Upper lobe of left lung (tissue), 6 donors: ENCODE measurements around the gene NR1H2. TPM values are rescaled to one million over a fixed set of nuclear protein-coding genes. Genes with fewer than 3 reads are reported as not detected.

Experiments
- ATAC-seq, 2 donors: fragments of 200-7000 bp; cut with Tn5 transposase; one replicate each; pipeline ENCODE4 v1.9.1; 2022; ENCODE audit warnings: mild to moderate bottlenecking in 2 of 2, moderate library complexity in 2 of 2; ENCODE audit not compliant: low FRiP score in 2 of 2
- DNase-seq, 2 donors: peaks; one replicate each; pipeline ENCODE4 v3.0.0-alpha.2; 2019 to 2020
- H3K27ac ChIP-seq, 4 donors: fragments of 200-600 bp; sonication (generic); one replicate each; pipeline ENCODE4 v1.5.1; 2016 to 2019
- H3K27me3 ChIP-seq, 4 donors: fragments of 200-600 bp; sonication (generic); one replicate each; pipeline ENCODE4 v1.5.1; 2017 to 2019
- H3K36me3 ChIP-seq, 4 donors: fragments of 200-600 bp; sonication (generic); one replicate each; pipeline ENCODE4 v1.5.1; 2016 to 2019
- H3K4me1 ChIP-seq, 4 donors: fragments of 200-600 bp; sonication (generic); one replicate each; pipeline ENCODE4 v1.5.1; 2018 to 2019
- H3K4me3 ChIP-seq, 4 donors: fragments of 200-600 bp; sonication (generic); one replicate each; pipeline ENCODE4 v1.5.1; 2017 to 2019; ENCODE audit warnings: mild to moderate bottlenecking in 2 of 4, moderate library complexity in 1 of 4
- H3K9me3 ChIP-seq, 4 donors: fragments of 200-600 bp; sonication (generic); one replicate each; pipeline ENCODE4 v1.5.1; 2018 to 2019
- CTCF ChIP-seq, 6 experiments: fragments of 450-650 bp in 4 of 6; fragments of 200-600 bp in 2 of 6; sonication (generic) in 2 of 6; IDR thresholded peaks; one replicate each; pipeline ENCODE4 v1.5.1; 2016 to 2019; ENCODE audit warnings: antibody characterized with exemption in 6 of 6
- EP300 ChIP-seq, 4 donors: sonication (generic); formaldehyde crosslinking; IDR thresholded peaks; one replicate each; pipeline ENCODE4 v1.5.1; 2017; ENCODE audit warnings: antibody characterized with exemption in 4 of 4, control low read depth in 2 of 4
- POLR2A ChIP-seq, 4 donors: fragments of 450-650 bp; IDR thresholded peaks; one replicate each; pipeline ENCODE4 v1.5.1; 2016 to 2017; ENCODE audit warnings: antibody characterized with exemption in 4 of 4, mild to moderate bottlenecking in 2 of 4
- POLR2AphosphoS5 ChIP-seq, 2 donors: sonication (generic); formaldehyde crosslinking; IDR thresholded peaks; one replicate each; pipeline ENCODE4 v1.5.1; 2017; ENCODE audit warnings: antibody characterized with exemption in 2 of 2
- WGBS, 2 donors: methylation state at CpG; one replicate each; pipeline ENCODE4 v1.1.5; 2017 to 2018; 5-methylcytosine and 5-hydroxymethylcytosine counted together
- total RNA-seq, 6 donors: library from RNA; depleted of rRNA in 4 of 6; stranded (reverse); fragments of >200 nt in 4 of 6; gene quantifications; one replicate each; pipeline versions ENCODE4 v1.1.0 to v1.2.1, GENCODE V29; 2016 to 2021
- donor health status: DM: no; HTN: no; CAD: no; lungs with moderate emphysema.
- donor health status: DM: no; HTN: yes; CAD: no; lungs with severe emphysema.

The NR1H2 gene
- total RNA-seq, 6 donors from 2014 or later = 98.3 to 170 (median 123) TPM

- Histone ChIP-seq H3K27ac (no peak overlapping the region), H3K4me1 (peaks cover 0 to 9% (median 3%) of the 10 kb centered on the region in 4 donors), H3K4me3 (no peak overlapping the region), H3K27me3 (peaks cover 0 to 12% (median 5%) of the 10 kb centered on the region in 4 donors), H3K9me3 (no peaks in the 10 kb centered on the region), H3K36me3 (no peaks in the 10 kb centered on the region)
- TF ChIP-seq EP300 (IDR thresholded peaks at IDR 0.05) (no peak), POLR2A (IDR thresholded peaks at IDR 0.05) (no peak), CTCF (IDR thresholded peaks at IDR 0.05) (no peak), POLR2AphosphoS5 (IDR thresholded peaks at IDR 0.05) (no peak)
- no peak for ATAC-seq
- no peak for DNase-seq
- 78 to 79% methylated on average over 3 of the region's 3 CpGs for WGBS, 2 donors
Observed at GRCh38 chr19:50420808-50421207, 44.6 kb downstream of the NR1H2 start.

- 84 to 91% methylated on average over 17 to 18 of the region's 18 CpGs for WGBS, 2 donors
- Histone ChIP-seq H3K9me3 (no peaks in the 10 kb centered on the region), H3K4me3 (no peak overlapping the region), H3K27me3 (peaks cover 0 to 12% (median 5%) of the 10 kb centered on the region in 4 donors), H3K36me3 (no peaks in the 10 kb centered on the region), H3K4me1 (peaks cover 2 to 6% (median 4%) of the 10 kb centered on the region in 4 donors), H3K27ac (no peak overlapping the region)
- no peak for TF ChIP-seq EP300 (IDR thresholded peaks at IDR 0.05)
- TF ChIP-seq POLR2A (IDR thresholded peaks at IDR 0.05) = no peak
- TF ChIP-seq POLR2AphosphoS5 (IDR thresholded peaks at IDR 0.05) = no peak
- TF ChIP-seq CTCF (IDR thresholded peaks at IDR 0.05) = no peak
- no peak for ATAC-seq
- DNase-seq = peak in 1 of 2 donors; percentile 63
Observed at GRCh38 chr19:50422397-50423278, 46.4 kb downstream of the NR1H2 start.

GRCh38 chr19:50423279-50424113 is 47.2 kb downstream of the NR1H2 start:
- TF ChIP-seq POLR2A (IDR thresholded peaks at IDR 0.05) (no peak), EP300 (IDR thresholded peaks at IDR 0.05) (no peak), POLR2AphosphoS5 (IDR thresholded peaks at IDR 0.05) (no peak), CTCF (IDR thresholded peaks at IDR 0.05) (no peak)
- no peaks in the 10 kb centered on the region for H3K9me3 ChIP-seq
- peak in 1 of 2 donors; percentile 39 for DNase-seq

GRCh38 chr19:50425581-50425980 is 49.3 kb downstream of the NR1H2 start:
- TF ChIP-seq CTCF (IDR thresholded peaks at IDR 0.05) (no peak), POLR2AphosphoS5 (IDR thresholded peaks at IDR 0.05) (no peak), EP300 (IDR thresholded peaks at IDR 0.05) (no peak), POLR2A (IDR thresholded peaks at IDR 0.05) (no peak)
- no peak overlapping the region for H3K27ac ChIP-seq
- no peaks in the 10 kb centered on the region for H3K27me3 ChIP-seq
- no peaks in the 10 kb centered on the region for H3K36me3 ChIP-seq
- ATAC-seq (no peak), DNase-seq (no peak)
- 74 to 84% methylated on average over 7 of the region's 7 CpGs for WGBS, 2 donors
- H3K9me3 ChIP-seq = no peaks in the 10 kb centered on the region
- no peak overlapping the region for H3K4me3 ChIP-seq
- peaks cover 0 to 12% (median 5%) of the 10 kb centered on the region in 4 donors for H3K4me1 ChIP-seq

More at GRCh38 chr19:50423279-50424113, 47.2 kb downstream of the NR1H2 start:
- no peak overlapping the region for H3K27ac ChIP-seq
- H3K4me3 ChIP-seq = no peak overlapping the region
- no peak for ATAC-seq
- H3K27me3 ChIP-seq = peaks cover 0 to 10% (median 2%) of the 10 kb centered on the region in 4 donors
- no peaks in the 10 kb centered on the region for H3K36me3 ChIP-seq
- peaks cover 4 to 10% (median 7%) of the 10 kb centered on the region in 4 donors for H3K4me1 ChIP-seq
- 77 to 84% methylated on average over 8 to 21 of the region's 22 CpGs for WGBS, 2 donors
